ENCODE results near the gene THOC5.
"Not testable (repeated sequence)": the region's sequence is repeated elsewhere in the genome, so short reads cannot be mapped to it uniquely, and the experiment has no call there.

Gene THOC5

DNA sequence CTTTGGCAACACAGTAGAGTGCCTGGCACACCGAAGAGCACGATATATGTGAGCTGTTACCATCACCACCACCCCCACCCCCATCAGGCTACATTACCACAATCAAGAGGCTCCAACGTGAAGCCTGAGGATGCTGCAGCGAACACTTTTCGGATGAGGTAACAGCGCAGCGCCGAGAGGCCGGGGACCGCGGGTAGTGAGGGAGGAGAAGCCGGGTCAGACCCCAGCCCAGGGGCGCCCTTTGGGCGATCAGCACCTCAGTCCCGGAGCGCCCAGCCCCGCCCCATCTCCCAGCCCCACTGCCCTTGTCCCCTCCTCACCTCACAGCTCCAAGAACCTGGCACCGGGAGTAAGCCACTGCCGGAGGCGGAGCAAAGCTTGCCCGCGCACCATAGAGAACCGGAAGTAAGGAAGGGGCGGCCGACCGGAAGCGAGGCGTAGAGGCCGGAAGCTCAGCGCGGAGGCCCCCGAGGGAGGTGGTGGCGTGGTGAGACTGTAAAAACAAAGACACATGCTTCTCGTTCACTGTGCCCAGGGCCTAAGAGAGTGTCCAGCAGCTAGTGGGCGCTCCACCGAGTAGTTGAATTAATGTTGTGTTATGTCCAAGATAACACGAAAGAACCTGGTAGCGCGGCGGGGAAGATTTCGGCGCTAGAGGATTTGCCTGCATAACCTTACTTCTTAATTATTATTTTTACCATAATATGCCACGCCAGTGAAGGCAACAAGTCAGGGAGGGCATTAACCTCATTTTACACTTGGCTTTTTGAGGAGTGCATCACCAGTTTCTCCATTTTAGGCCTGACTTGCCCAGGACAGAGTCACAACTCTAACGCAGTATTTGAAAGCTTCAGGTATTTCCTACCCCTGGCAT lies at the start of gene THOC5:
Gene THOC5 (minus strand): TSS at position 407 of the 874 bp plus-strand sequence. CDS start 4,610 bp downstream, outside the sequence.
- DNase-seq (ENCODE audit: low spot score): peak; percentile 96

DNA sequence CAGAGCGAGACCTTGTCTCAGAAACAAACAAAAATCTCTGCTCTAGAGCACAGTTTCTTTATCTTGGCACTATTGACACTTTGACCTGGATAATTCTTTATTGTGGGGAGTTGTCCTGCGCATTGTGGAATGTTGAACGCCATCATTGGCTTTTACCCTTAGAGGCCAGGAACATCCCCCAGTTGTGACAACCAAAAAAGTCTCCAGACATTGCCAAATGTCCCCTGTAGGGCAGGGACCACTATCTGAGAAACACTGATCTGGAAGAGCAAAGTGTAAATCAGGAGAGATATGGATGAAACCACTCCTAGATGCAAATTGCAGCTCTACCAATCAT lies 45.1 kb upstream of the THOC5 start:
- DNase-seq (ENCODE audit: low spot score): no peak

DNA sequence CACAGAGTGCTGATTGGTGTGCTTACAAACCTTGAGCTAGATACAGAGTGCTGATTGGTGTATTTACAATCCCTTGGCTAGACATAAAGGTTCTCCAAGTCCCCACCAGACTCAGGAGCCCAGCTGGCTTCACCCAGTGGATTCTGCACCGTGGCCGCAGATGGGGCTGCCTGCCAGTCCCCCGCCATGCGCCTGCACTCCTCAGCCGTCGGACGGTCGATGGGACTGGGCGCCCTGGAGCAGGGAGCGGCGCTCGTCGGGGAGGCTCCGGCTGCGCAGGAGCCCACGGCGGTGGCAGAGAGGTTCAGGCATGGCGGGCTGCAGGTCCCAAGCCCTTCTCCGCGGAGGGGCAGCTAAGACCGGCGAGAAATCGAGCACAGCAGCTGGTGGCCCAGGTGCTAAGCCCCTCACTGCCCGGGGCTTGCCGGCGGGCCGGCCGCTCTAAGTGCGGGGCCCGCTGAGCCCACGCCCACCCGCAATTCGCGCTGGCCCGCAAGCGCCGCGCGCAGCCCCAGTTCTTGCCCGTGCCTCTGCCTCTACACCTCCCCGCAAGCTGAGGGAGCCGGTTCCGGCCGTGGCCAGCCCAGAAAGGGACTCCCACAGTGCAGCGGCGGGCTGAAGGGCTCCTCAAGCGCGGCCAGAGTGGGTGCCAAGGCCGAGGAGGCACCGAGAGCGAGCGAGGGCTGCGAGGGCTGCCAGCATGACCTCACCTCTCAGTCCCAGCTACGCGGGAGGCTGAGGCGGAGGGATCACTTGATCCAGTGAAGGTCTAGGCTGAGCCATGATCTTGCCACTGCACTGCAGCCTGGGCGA lies 44.5 kb upstream of the THOC5 start:
- DNase-seq (ENCODE audit: low spot score): not testable (repeated sequence)

DNA sequence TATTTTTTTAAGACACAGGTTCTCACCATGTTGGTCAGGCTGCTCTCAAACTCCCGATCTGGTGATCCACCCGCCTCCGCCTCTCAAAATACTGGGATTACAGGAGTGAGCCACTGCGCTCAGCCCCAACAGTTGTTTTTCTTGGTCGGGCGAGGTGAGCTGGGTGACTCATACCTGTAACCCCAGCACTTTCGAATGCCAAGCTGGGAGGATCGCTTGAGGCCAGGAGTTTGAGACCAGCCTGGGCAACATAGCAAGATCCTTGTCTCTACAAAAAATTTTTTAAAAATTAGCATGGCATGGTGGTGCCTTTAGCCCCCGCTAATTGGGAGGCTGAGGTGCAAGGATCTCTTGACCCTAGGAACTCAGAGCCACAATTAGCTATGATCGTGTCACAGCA lies 42.9 kb upstream of the THOC5 start:
- DNase-seq (ENCODE audit: low spot score): no peak

DNA sequence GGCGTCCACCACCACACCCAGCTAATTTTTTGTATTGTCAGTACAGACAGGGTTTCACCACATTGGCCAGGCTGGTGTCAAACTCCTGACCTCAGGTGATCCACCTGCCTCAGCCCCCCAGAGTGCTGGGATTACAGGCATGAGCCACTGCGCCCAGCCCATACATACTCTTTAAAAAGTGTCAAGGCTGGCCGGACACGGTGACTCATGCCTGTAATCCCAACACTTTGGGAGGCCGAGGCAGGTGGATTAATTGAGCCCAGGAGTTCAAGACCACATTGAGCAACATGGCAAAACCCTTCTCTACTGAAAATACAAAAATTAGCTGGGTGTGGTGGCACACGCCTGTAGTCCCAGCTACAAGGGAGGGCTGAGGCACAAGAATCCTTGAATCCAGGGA lies 40.9 kb upstream of the THOC5 start:
- not testable (repeated sequence) for DNase-seq (ENCODE audit: low spot score)

DNA sequence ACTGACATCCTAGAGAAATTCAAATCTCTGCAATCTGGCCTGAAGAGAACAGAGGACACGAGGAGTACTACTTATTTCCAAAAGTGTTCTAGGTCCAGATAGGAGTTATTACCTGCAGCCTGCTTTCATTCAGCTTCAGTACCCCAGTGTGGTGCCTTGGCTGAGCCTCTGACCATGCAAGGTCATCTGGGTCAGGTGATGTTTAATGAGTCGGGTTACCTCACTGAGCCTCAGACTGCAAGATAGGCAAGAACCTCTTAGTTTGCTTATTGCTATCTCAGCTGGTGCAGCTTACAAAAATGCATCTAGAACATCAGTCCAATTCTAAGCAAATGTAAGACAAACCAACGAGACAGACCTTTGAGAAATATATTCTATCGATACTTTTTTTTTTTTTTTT lies 40.4 kb upstream of the THOC5 start:
- no peak for DNase-seq (ENCODE audit: low spot score)

DNA sequence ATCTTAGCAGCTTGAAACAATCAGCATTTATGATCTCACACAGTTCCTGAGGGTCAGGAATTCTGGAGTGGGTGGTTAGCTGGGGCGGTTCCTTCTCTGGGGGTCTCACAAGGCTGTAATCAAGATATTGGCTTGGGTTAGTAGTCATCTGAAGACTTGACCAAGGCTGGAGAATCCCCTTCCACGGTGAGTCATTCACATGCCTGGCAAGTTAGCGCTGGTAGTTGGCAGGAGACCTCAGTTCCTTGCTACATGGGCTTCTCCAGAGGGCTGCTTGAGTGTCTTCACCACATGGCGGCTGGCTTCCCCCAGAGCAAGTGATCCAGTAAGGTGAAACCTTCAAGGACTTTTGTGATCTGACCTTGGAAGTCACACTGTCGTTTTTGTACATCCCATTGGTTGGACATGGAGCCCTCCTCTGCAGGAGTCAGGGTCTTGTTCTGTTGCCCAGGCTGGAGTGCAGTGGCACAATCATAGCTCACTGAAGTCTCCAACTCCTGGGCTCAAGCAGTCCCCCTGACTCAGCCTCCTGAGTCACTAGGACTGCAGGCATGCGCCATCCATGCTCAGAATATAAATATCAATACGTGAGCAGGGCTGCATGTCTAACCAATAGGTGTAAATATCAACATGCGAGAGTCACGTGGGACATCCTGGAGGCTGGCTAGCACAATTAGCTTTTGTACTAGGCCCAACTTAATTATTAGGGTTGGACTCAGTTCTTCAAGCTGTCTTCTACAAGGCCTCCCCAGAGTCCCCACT lies 34.6 kb upstream of the THOC5 start:
- peak; percentile 40 for DNase-seq (ENCODE audit: low spot score)

DNA sequence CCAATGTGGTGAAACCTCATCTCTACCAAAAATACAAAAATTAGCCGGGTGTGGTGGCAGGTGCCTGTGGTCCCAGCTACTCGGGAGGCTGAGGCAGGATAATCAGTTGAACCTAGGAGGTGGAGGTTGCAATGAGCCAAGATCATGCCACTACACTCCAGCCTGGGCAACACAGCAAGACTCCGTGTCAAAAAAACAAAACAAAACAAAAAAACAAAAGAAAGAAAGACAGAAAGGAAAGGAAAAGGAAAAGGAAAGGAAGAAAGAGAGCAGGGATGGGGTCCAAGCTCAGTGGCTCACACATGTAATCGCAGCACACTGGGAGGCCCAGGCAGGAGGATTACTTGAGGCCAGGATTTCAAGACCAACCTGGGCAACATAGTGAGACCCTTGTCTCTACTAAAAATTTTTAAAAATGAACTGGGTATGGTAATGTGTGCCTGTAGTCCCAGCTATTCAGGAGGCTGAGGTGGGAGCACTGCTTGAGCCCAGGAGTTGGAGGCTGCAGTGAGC lies 32.7 kb upstream of the THOC5 start:
- not testable (repeated sequence) for DNase-seq (ENCODE audit: low spot score)

DNA sequence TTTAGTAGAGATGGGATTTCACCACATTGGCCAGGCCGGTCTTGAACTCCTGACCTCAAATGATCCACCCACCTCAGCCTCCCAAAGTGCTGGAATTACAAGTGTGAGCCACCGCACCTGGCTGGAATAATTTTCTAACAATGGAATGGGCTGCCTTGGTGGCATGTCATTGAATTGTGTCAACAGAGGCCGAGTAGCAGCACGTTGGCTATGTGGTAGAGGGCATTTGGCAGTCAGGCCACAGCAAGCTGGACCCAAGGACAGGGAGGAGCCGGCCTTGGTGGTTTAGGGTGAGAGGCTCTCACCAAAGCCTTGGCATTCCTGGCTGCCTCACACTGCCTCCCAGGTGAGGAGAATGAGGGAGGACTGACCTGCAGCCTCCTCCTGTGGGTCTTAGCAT lies 31.4 kb upstream of the THOC5 start:
- DNase-seq (ENCODE audit: low spot score): no peak

DNA sequence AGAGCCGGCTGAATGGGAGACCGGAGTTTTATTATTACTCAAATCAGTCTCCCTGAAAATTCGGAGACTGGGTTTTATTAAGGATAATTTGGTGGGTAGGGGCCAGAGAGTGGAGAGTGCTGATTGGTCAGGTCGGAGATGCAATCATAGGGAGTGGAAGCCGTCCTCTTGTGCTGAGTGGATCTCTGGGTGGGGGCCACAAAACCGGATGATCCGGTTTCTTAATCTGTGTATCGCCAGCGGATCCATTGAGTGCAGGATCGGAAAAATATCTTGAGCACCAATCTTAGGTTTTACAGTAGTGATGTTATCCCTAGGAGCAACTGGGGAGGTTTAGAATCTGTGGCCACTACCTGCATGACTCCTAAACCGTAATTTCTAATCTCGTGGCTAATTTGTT lies 28.2 kb upstream of the THOC5 start:
- no peak for DNase-seq (ENCODE audit: low spot score)

DNA sequence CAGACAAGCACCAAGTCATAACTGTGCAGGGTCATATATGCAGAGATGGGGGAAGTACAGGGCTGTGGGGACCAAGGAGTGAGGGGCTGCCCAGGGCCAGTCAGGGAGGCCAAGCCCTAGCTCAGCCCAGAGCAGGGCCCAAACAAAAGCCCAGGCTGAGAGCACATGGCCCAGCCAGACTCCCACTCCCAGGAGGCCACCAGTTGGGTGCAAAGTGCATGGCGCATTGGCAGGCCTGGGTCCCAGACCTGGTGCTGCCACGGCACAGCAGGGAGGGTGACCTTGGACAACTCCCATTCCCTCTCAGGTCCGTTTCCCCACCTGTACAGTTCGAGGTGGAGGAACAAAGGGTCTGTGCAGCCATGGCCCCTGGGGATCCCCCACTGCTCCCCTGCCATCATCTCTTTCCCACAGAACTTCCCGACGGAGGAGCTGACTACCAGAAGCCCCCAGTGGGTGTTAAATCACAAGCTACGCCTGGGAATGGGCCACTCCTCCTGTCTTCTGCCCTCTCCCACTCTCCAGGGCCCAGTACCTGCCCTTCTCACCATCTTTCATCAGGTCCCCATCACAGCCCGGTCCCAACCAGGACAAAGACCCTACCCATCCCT lies 26.7 kb upstream of the THOC5 start:
- no peak for DNase-seq (ENCODE audit: low spot score)

DNA sequence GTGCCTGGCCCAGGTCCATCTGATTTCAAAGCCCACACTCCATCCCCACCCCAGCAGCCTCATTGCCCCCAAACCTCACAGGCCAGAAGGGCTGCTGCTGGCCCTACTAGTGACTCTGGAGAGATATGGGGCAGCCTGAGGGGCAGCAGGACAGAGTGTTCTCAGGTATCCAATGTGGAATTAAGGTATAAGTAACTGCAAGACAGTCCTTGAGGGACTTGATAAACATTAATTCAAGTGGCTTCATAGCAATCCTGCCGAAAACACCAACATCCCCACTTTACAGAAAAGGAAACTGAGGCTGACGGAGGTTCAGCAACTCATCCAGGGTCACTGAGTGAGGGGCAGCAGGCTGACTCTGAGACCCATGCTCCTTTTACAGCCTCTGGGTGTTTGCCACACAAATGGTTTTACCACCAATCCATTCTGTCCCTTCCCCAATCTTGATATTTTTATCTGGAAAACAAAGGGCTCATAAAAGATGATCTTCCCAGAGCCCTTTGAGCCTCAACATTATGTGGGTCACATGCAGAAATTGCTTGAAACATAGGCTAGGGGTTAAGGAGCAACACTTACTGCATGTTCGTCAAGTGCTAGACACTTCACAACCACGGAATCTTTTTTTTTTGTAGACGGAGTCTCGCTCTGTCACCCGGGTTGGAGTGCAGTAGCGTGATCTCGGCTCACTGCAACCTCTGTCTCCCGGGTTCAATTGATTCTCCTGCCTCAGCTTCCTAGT lies 25.1 kb upstream of the THOC5 start:
- no peak for DNase-seq (ENCODE audit: low spot score)

DNA sequence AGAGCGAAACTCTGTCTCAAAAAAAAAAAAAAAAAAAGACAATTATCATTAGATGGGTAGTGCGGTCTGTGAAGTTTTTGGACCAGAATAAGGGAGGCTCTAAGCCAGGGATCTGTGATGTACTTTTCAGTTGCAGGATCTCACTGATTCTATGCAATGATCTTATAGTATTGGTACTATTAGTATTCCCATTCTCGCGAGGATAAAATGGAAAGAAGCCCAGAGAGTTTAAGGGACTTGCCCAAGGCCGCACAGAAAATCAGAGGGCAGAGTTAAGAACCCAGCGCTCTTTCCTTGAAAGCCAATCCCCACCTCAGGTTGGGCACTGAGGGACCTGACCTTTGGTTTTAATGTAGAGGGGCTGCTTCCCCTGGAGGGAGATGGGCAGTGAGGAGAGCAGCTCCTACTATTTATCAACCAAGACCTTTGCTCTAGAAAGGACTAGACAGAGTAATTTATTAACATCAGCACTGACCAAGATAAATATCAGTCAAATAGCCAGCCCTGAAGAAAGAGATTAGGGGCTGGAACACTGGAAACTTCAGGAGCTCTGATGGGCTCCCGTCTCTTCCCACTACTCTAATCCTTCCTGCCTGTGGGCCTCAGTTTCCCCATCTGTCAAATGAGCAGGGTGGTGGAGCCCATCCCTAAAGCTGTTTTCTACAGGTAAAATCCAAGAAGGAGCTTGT lies 21.3 kb upstream of the THOC5 start:
- DNase-seq (ENCODE audit: low spot score): no peak

DNA sequence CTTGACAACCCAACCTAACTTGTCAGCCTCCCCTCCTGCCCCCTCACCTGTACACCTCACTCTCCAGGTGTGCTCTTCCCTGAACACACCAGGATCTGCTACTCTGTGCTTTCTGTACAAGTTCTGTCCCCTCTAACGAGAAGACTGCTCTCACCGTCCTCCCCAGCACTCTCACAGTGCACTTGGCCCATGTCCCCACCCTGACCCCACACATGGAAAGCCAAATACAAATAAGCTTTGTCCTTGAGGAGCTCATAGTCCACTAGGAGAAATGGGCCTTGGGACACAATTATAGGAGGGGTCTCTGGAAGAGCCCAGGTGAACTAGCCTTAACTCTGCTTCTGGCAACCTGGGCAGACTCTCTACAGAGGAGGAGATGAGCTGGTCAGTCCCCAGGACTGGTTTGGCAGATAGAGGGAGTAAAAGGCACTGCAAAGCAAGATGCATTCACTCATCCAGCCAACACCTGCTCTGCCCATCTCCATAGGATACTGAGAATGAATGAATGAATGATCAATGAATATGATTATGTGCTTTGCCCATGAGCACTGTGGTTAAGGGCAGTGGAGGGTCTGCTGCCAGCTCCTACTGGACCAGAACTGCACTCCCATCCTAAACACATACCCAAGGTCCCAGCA lies 17.5 kb upstream of the THOC5 start:
- no peak for DNase-seq (ENCODE audit: low spot score)

DNA sequence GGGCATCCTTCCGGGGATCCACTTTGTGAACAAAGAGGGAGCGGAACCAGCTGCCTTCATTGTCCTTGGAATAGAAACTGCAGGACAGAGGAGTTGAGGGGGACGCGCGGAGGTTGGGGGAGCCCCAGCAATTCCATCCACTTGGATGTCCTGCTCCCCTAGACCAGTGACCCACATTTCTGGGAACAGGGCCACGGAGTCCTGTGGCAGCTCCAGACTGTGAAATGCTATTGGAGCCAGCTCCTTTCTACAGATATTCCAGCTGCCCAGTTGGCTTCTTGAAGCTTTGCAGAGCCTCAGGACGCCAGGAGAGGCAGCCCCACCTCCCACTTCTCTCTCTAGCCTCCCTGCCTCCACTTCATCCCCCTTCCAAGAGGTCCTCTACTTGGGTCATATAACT lies 16.9 kb upstream of the THOC5 start:
- no peak for DNase-seq (ENCODE audit: low spot score)

DNA sequence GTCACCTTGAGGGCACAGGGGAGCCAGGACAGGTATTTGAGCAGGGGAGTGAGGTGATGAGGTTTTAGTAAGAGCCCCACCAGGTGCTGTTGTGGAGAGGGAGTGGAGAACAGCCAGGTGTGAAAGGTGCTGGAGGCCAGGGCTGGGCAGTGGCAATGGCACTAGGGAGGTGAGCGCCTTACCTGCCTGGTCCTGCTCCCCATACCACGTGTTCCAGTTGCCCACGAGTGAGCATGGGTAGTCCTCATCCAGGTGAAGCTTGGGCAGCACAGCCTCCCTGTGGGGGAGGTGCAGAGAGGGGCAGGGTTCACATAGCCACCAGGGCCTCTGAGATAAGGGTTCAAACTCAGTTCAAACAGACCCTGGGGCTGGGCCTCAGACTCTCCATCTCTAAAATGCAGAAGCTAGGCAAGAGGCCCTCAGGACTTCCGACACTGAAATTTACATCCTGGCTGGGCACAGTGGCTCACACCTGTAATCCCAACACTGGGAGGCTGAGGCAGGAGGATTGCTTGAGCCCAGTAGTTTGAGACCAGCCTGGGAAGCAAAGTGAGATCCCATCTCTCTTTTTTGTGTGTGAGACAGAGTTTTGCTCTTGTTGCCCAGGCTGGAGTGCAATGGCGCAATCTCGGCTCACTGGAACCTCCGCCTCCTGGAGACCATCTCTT lies 15.6 kb upstream of the THOC5 start:
- no peak for DNase-seq (ENCODE audit: low spot score)

DNA sequence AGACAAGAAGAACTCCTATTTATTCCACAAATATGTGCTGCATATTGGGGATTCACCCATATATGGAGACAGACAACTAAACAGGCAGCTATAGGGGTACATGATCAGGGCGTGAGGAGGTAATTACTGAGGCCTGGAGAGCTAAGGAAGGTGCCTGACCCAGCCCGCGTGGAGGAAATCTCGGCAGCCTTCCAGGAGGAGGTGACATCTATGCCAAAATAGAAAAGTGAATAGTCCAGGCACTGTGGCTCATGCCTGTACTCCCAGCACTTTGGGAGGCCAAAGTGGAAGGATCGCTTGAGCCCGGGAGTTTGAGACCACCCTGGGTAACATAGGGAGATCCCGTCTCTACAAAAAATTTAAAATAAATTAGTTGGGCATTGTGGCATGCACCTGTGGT lies 13.8 kb upstream of the THOC5 start:
- no peak for DNase-seq (ENCODE audit: low spot score)

DNA sequence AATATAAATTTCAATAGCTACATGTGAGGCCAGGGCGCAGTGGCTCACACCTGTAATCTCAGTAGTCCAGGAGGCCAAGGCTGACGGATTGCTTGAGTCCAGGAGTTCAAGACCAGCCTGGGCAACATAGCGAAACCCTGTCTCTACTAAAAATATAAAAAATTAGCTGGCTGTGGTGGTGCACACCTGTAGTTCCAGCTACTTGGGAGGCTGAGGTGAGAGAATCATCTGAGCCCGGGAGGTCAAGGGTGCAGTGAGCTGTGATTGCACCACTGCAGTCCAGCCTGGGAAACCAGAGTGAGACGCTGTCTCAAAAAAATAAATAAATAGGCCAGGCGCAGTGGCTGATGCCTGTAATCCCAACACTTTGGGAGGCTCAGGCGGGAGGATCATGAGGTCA lies 13.0 kb upstream of the THOC5 start:
- not testable (repeated sequence) for DNase-seq (ENCODE audit: low spot score)

DNA sequence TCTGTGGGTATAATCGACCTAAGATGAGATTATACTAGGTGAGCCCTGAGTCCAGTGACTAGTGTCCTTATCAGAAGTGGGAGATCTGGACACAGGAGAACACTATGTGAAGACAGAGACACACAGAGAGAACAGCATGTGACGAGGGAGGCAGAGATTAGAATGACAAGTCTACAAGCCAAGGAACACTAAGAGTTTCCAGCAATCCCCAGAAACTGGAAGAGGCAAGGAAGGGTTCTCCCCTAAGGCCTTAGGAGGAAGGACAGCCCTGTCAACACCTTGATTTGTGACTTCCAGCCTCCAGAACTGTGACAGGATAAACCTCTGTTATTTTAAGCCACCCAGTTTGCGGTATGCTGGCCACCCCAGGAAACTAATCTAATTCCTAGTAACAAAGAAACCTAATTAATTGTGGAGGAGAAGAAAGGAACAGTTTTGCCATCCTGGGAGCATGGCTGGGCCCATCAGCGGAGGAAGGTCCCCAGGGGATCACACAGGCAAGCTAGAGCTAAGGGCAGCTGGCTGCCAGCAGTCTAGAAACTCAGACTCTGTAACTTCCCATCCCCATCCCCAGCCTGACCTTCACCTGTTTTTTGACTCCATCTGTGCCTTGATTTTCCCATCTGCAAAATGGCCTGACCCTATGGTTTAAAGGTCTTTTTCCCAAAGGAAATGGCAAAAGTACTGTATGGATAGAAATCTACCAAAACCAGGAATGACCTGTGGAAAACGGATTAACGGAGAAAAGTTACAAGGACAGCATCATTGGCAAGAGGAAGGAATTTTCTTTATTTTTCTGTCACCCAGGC lies 10.3 kb upstream of the THOC5 start:
- DNase-seq (ENCODE audit: low spot score): no peak
